ENCODE data around the gene LENG9.
A peak's percentile ranks its signal among the peaks of the same experiment; 100 is the strongest.
"Not testable (repeated sequence)": the region's sequence is repeated elsewhere in the genome, so short reads cannot be mapped to it uniquely, and the experiment has no call there.

Gene LENG9

DNA sequence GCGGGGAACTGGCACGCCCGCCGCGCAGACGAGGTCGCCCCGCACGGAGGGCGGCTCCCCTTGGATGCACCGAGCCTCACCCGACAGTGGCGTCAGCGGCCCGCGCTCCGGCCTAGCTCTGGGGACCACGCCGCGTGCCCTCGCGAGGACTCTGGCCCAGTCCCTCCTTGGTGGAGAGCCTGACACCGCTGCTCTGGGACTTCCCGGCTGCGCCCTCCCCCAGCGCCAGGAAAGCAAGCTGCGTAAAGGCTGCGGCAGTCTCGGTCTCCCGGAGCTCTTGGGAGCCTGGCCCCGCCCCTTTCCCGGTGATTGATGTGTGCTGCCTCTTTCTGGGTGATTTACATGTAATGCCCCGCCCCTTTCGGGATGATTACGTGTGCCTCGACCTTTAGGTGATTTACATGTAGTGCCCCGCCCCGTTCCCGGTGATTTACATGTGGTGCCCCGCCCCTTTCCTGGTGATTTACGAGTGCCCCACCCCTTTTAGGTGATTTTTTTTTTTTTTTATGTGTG lies at the start of gene LENG9:
TSS of gene LENG9 (minus strand) at position 248 of the 513 bp plus-strand sequence. CDS start 252 bp downstream, outside the sequence.
- peak; percentile 62 to 76 for DNase-seq

DNA sequence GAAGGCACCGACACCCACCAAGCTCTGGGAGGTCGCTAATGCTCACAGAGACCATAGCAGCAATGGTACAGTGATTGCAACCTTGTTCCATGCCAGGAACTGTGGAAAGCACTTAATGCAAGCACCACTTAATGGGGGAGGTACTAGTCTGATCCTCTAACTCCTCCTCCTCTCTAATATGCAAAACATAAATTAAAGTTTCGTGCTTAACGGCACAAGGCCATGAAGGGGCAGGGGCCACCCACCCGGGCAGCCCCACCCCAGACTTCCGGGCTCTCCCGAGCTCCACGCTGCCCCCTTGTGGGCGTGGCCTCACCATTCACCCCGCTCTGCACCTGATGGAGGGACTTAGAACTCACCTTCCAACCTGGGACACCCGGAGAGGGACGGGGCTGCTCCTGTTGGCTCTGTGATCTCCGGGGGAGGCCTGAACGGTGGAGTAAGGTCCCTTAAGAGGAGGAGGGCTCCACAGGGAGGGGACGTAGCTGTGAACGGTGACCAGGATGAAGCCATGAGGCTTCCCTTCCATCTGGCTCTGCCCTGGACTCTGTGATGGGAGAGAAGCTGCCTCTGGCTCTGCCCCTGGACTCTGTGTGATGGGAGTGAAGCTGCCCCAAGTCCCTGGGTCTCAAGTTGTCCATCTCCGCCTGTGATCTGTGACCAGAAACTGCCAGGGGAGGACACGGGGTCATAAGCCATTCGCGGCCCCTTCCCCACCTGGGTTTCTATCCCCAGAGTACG lies 45.8 kb upstream of the LENG9 start:
- not testable (repeated sequence) for DNase-seq

DNA sequence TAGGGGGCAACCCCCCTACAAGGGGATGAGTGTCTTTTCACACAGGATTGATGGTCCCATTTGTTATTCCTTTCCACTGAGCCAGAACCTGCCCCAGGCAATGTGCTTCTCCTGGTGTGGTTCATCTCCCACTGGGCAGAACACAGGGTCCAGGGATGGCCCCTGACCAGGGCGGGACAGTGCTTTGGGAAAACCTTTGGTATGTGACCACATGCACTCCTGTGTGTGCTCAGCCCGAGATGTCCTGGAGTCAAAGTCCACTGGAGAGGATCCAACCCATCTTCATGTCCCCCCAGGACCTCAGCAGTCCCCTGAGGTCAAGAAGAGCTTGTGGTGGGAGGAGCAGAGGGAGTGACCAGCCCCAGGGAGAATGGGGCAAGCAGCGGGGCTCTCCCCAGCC lies 44.9 kb upstream of the LENG9 start:
- DNase-seq = not testable (repeated sequence)

DNA sequence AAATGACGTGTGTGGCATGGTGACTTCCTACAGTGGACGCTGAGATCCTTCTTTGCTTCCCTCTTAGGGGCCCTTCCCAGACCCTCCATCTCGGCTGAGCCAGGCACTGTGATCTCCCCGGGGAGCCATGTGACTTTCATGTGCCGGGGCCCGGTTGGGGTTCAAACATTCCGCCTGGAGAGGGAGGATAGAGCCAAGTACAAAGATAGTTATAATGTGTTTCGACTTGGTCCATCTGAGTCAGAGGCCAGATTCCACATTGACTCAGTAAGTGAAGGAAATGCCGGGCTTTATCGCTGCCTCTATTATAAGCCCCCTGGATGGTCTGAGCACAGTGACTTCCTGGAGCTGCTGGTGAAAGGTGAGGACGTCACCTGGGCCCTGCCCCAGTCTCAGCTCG lies 44.2 kb upstream of the LENG9 start:
- DNase-seq = no peak

DNA sequence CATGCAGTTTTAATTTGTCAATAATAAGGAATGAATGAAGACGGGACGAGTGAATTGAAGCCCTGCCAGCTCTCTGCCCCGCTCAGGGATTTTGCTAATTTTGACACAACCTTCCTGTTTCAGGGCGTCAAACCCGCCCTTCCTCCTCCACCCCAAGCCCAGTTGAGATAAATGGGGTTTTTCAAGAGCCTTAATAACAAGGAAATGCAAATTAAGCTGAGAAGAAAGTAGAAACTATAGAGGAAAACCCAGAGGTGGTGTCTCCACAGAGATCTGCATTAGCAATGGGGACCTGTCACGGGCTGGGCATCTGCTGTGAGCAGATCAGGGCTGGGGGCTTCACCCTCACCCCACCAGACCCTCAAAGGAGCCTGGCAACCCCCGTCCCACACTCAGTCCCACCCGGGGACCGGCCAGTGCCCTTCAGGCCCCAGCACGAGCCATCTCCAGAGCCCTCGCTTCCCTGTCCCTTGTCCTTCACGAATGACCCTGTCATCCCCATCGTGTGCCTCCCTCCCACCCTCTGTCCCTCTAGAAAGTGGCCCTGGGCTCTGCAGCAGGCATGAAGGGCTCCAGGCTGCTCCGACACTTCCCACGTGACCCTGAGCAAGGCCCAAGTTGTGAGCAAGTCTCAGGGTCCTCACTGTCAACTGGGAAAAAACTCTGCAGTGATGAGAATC lies 43.6 kb upstream of the LENG9 start:
- DNase-seq = not testable (repeated sequence)

DNA sequence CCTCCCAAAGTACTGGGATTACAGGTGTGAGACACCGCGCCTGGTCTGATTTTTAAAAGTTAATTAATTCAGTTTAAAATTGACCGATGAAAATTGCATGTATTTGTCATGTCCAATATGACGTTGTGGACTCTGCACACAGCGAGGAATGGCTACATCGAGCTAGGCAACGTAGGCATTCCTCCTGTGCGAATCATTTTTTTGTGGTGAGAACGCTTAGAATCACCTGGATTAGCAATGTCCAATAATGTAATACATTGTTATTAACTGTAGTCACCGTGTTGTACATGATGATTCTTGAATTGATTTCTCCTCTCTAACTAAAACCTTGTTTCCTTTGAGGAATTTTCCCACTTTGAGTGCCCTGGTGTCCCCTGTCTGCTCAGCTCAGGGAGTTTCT lies 42.5 kb upstream of the LENG9 start:
- DNase-seq = no peak

DNA sequence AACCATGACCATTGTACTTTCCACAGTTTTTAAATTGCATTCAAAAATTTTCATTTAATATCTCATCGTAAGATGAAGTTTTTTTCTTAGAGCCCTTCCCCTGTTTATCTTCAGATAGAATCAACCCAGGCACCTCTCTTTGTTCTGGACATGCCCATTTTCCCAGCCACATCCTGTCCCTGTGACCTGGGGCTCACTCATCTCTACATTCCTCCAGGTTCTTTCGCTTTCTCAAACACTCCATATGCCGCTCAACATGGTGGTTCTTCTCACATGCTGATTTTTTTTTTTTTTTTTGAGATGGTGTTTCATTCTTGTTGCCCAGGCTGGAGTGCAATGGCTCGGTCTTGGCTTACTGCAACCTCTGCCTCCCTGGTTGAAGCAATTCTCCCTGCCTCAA lies 42.0 kb upstream of the LENG9 start:
- not testable (repeated sequence) for DNase-seq

DNA sequence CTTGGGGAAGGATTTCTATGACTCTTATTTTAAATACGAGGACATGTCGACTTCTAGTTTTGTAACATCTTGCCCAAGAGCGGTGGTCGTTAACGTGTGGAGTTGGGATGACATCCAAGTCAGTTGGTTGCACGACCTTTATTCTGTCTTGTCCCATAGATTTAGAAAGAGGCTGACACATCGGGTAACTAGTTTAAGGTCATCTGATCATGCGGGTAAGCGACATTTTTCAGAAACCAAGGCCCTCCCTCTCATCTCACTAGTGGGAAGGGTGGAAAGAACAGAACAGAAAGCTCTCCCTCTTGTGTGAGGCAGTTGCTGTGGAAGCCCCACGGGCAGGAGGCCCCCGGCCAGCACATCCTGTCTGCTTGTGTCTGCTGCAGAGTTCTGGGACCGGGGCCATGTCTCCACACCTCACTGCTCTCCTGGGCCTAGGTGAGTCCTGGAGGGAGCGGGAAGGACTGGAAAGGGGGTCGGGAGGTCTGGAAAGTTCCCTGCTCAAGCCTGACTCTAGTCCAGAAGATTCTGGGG lies 39.0 kb upstream of the LENG9 start, which contains the start of gene LAIR2:
TSS of gene LAIR2 (plus strand) at position 314 of the 531 bp plus-strand sequence. CDS start at position 402, 88 bp downstream.
- no peak for DNase-seq

DNA sequence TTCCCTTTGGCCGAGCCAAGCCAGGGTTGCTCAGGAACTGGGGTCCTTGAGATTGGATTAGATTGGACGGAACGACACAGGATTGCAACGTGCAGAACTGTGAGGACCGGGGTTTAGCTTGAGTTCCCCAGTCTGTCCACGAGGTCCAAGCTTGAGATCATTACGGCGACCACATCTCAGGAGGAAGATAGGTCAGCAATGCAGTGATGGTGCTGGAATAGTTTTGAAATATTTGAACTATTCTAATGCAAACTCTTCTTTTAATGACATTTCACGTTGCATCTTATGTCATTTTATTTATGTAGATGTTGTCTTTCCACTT lies 34.8 kb upstream of the LENG9 start:
- DNase-seq = not testable (repeated sequence)

DNA sequence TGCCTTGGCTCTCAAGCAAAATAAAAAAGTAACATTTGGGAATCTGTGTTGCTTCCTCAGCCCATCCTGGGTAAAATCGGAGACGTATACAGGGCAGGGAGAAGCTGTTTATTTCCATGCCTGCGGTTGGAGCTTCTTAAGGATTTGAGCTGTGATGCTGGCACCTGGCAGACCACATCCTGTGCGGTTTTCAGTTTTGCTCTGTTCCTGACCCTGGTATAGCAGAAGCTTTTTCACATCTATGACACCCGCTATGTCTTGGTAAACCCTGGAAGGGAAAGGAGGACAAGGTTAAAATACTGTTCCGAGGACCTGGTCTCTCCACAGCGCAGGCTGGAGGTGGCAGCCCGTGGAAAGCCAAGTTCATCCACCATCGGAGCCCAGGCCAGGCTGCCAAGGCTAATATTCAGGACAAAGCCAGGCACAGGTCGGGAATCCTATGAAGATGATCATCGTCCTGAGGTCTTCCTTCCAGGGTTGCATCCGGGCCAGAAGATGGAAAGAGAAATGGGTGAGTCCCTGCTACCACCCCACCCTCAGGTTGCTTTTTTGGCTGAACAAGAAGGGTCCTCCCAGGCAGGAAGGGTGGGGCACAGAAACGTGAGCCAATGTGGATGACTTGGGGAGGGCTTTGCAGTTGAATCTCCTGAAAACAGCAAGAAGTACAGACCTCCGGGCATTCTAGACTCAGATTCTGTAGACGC lies 34.3 kb upstream of the LENG9 start:
- DNase-seq = not testable (repeated sequence)

DNA sequence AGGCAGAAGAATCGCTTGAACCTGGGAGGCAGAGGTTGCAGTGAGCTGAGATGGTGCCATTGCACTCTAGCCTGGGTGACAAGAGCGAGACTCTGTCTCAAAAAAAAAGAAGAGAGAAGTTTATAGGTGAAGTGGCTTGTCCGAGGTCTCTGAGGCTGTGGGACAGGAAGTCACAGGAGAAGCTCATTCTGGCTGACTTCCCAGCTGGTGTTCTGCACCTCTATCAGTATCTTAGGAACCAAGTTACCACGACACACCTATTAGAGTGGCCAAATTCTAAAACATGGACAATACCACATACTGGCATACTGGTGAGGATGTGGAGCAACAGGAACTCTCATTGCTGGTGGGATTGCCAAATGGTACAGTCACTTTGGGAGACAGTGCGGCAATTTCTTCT lies 31.7 kb upstream of the LENG9 start:
- not testable (repeated sequence) for DNase-seq

DNA sequence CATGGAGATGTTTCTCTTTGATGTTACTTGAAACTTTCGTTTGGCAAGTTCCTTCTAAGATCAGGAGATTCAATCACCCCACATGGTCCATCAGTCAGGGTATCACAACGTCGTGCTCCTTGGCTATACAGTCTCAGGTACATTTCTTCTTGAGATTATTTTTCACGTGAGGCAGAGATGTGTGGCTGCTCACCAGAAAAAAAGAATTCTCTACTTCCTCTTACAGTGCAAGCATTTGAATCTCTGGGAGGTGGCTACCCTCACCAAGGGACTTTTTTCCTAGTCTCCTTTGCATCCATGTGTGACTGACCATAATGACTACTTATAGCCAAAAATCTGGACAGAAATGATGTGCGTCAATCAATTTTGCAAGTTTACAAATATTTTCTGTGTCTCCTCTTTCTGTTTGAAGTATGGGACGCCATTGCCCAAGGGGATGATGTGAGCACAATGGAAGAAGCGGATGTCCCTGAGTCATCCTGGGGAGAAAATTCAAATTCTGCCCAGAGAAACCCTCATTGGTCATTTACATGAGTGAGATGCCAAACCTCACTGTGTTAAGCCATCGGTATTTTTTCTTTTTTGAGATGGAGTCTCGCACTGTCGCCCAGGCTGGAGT lies 30.5 kb upstream of the LENG9 start:
- no peak for DNase-seq

DNA sequence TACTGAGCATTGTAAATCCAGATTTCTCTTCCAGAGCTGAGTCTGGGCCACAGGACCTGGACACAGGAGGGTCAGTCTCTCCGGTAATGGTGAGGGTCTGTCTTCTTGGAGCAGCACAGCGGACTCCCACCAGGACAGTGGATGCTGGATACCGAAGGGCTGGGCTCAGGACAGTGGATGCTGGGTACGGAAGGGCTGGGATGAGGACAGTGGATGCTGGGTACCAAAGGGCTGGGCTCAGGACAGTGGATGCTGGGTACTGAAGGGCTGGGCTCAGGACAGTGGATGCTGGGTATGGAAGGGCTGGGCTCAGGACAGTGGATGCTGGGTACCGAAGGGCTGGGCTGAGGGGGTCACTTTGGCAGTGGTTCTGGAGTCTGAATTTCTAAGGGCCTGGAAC lies 29.5 kb upstream of the LENG9 start:
- not testable (repeated sequence) for DNase-seq

DNA sequence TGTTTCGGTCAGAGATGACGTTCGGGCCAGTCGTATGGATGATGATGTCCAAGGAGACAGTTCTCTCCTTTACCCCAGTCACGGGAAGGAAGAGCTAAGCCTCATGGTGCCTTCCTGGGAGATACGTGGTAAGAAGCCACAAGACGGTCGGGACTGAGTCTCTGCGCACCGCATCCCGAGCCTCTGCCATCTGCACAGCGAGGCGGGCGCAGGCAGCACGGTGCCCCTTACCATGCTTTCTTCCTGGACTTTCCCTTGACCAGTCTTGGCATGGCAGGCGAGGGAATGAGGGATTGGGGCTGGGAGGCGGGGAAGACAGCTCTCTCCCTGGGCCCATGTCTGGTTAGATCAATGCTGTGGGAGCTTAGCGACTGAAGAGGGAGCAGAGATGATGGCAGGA lies 29.0 kb upstream of the LENG9 start:
- DNase-seq = no peak

DNA sequence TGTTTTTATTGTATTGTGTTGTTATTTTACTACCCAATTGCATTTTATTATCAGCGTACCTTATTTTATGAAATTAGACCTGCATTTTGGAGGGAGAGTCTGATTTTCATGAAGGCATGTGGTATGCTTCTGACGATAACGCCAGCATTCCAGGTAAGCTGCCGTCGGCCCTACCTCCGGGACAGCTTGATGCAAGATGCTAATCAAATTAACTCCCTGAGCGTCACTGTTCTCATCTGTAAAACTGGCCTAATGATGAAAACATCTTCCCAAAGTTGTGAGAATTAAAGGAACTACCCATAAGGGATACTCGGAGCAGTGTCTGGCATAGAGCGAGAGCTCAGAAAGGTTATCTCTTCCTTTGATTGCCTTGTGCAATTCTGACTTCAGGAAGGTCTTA lies 26.2 kb upstream of the LENG9 start:
- no peak for DNase-seq

DNA sequence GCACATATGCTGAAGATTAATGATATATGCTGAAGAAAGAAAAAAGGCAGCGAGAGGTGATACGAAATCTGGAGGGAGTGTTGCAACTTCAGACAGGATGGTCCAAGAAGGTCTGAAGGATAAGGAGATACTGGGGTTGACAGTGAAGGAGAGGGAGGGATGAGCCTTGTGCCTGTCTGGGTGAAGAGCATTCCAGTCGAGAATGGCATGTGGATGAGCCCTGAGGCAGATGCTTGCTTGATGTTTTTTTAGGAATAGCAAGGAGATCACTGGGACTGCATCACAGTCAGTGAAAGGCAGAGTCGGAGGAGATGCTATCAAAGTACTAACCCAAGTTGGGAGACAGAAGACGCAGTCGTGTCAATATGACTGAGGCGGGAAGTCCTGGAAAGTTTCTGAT lies 25.8 kb upstream of the LENG9 start:
- no peak for DNase-seq

DNA sequence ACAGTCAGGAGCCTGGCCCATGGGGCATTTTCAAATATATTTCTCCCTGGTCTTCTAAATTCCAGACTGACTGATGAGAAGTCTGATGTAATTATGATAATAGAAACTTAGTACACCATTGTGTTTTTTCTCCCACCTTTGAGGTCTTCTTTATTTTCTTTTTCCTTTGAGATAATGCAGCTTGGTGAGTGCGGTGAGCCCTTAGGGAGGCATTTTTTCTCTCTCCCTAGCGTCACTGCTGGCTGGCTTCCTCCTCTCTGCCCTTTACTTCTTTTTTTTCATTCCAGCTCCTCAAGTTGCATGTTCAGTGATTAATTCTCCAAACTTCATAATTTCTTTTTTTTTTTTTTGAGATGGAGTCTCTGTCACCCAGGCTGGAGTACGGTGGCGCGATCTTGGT lies 22.3 kb upstream of the LENG9 start:
- DNase-seq = no peak

DNA sequence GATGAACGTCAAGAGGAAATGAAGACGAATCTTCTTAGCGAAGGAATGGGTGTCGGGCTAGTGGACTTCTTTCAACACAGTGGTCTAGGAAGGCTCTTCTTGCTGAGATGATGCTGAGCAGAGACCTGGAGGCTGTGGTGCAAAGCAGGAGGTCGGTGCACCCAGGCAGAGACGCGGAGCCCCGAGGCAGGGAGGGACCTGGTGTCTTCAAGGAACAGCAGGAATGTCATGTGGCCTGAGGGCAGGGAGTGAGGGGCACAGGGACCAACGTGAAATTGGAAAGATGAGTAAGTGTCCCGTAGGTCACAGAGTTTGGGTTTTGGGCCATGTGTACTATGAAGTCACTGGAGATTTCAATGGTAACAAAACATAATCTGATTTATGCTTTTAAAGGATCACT lies 20.9 kb upstream of the LENG9 start:
- DNase-seq = no peak

DNA sequence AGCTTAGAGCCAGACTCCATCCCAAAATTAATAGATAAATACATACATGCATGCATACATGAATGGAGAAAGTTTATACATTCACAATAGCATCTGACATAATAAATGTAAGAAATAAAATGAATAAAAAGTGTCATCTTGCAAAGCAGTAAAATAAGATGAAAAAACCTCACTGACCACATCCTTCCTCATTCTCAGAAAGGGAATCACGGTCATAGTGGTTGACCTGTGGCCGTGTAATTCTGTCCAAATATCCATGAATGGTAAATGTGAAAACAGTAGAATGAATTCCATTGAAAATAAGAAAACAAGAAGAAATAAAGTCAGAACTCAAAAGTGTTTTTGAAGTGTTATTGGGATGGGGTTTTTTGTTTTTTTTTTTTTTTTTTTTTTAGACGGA lies 19.3 kb upstream of the LENG9 start:
- DNase-seq = no peak

DNA sequence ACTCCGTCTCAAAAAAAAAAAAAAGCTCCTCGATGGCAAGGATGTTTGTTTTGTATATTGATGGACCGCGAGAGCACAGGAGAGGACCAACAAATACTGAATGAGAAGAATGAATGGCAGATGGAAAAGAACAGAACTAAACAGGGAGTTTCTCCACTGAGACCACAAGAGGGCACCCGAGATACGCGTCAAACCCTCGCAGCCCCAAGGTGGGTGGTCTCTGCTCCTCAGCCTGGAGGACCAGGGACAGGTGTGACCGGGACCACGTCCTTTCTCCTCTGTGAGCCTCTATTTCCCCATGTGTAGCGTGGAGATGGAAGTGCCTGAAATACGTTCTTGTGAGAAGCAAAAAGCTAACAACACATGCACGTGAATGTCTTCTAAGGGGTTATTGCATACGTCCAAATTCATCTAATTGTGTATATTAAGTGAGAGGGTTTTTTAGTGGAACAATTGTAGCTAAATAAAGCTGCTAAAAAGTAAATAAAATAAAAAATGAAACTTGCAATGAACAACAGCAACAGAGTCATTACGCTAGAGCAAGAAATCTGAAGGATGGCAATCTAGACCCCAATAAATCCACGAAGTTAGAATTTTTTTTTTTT lies 17.9 kb upstream of the LENG9 start:
- peak; percentile 62 to 67 for DNase-seq

DNA sequence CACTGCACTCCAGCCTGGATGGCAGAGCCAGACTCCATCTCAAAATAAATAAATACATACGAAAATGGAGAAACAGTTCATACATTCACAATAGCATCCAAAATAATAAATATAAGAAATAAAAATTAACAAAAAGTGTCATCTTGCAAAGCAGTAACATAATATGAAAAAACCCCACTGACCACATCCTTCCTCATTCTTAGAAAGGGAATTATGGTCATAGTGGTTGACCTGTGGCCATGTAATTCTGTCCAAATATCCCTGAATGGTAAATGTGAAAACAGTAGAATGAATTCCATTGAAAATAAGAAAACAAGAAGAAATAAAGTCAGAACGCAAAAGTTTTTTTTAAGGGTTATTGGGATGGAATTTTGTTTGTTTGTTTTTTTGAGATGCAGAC lies 16.5 kb upstream of the LENG9 start:
- DNase-seq = no peak

DNA sequence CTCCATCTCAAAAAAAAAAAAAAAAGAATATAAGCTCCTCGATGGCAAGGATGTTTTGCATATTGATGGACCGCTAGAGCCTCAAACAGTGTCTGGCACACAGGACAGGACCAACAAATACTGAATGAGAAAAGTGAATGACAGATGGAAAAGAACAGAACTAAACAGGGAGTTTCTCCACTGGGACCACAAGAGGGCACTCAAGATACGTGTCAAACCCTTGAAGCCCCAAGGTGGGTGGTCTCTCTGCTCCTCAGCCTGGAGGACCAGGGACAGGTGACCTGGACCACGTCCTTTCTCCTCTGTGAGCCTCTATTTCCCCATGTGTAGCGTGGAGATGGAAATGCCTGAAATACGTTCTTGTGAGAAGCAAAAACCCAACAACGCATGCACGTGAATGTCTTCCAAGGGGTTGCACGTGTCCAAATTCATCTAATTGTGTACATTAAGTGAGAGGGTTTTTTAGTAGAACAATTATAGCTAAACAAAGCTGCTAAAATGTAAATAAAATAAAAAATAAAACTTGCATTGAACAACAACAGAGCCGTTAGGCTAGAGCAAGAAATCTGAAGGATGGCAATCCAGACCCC lies 15.2 kb upstream of the LENG9 start:
- DNase-seq = peak; percentile 60 to 70
